ENCODE data around the gene PSMC4. TPM values are rescaled to one million over a fixed set of nuclear protein-coding genes. Genes with fewer than 3 reads are reported as not detected.

The PSMC4 gene
- total RNA-seq: 79.2 and 96.2 TPM in 2 replicates

DNA sequence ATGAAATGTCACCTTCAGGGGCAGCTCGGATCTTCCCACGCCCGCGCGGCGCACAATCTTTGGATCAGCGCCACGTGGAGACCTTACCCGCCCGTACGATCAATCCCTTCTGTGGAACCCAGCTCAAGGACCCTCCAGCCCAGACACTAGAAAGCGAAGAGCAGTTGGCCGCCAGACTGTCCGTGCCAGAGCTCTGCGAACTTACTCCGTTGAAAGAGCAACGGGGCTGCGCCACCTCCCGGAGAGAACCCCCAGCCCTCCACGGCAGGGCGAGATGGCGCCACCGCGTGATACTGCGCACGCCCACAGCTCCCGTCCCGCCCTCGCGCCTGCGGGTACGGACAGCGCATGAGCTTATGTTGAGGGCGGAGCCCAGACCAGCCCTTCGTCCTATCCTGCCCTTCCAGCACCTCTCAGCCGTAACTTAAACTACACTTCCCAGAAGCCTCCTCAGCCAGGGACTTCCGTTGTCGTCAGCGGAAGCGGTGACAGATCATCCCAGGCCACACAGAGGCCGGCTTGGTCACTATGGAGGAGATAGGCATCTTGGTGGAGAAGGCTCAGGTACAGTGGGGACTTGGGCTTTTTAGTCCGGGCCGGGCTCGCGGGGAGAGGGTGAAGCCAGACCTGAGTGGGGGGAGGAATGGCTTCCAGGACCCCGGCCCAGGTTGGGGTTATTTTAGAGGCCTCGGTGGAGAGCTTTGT is at the start of gene PSMC4:
TSS of gene PSMC4 (plus strand) at position 491 of the 705 bp plus-strand sequence. CDS start at position 529, 38 bp downstream.
- peak; percentile 99 to 100 for DNase-seq (ENCODE audit: low read depth in 2 of 2)

DNA sequence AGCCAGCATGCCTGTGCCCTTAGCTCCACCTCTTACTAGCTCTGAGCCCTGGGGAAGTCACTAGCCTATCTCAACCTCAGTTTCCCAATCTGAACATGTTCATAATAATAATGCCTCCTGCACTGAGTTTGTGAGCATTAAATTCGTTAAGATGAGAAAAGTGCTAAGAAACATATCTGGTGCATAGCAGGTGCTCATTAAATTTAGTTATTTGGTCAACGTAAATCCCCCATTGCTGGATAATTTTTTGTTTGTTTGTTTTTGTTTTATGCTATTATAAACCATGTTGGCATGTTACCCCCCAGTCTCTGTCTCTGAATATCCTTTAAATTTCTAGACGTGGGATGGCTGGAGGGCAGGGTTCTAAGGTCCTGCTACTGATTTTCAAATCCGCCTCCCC is 47.1 kb upstream of the PSMC4 start:
- no peak for DNase-seq (ENCODE audit: low read depth in 2 of 2)

- DNase-seq (ENCODE audit: low read depth in 2 of 2): no peak
These were observed 46.6 kb upstream of the PSMC4 start for GRCh38 chr19:39924389-39924788.

GRCh38 chr19:39924952-39925351 is 46.0 kb upstream of the PSMC4 start:
- no peak for DNase-seq (ENCODE audit: low read depth in 2 of 2)

- no peak for DNase-seq (ENCODE audit: low read depth in 2 of 2)
These were observed 44.7 kb upstream of the PSMC4 start for GRCh38 chr19:39926170-39926760.

GRCh38 chr19:39927076-39927475 is 43.9 kb upstream of the PSMC4 start:
- DNase-seq (ENCODE audit: low read depth in 2 of 2): no peak

GRCh38 chr19:39927524-39928356 is 43.2 kb upstream of the PSMC4 start:
- no peak for DNase-seq (ENCODE audit: low read depth in 2 of 2)

DNA sequence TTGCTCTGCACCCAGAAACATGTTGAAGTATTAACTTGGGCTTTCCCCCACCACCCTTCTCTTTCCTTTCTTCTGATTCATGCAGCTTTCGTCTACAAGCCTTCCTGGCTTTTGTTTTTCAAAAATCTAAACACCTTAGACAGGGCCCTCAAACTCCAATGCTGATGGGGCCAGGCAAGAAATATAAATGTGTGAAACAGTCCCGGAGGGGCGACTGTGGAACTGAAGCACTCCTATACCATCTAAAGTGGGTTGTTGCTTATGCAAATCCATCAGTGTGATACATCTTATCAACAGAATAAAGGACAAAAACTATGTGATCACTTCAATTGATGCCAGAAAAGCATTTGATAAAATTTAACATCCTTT is 42.6 kb upstream of the PSMC4 start:
- DNase-seq (ENCODE audit: low read depth in 2 of 2): no peak

GRCh38 chr19:39929750-39930149 is 41.2 kb upstream of the PSMC4 start:
- DNase-seq (ENCODE audit: low read depth in 2 of 2): no peak

- no peak for DNase-seq (ENCODE audit: low read depth in 2 of 2)
These were observed 36.2 kb upstream of the PSMC4 start, which contains the start of gene FCGBP for GRCh38 chr19:39934584-39935363. FCGBP (minus strand) TSS chr19:39934634.

DNA sequence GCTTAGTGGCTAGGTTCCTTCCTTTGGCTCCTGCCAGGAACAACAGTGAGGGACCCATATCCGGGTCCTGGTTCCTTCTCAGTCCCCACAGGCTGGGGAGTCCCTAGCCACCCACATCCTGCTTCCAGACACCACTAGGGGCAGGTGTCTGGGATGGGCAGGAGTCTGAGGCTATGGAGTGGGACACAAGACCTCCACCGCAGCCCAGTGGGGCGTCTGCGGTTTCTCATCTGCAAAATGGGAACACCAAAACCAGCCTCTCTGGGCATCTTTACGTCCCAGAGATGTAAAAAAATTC is 35.7 kb upstream of the PSMC4 start:
- no peak for DNase-seq (ENCODE audit: low read depth in 2 of 2)

DNA sequence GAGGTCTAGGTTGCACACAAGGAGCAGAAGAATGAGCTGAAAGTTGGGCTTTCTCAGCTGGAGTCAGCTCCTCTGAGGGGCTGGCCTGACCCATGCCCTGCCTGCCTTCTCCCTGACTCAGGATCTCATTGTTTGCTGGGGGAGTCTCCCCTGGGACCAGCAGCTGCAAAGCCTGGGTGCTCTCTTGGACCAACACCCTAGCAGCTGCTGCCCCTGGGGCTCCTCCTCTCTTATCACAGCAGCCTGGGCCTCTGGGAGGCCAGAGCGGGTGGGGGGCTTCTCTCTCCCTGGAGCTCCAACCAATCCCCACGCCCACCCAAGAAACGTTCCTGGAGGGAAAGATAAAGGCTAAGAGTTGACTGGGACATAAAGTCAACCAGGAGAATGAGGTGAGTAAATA is 34.9 kb upstream of the PSMC4 start:
- DNase-seq (ENCODE audit: low read depth in 2 of 2): no peak

GRCh38 chr19:39936622-39937021 is 34.3 kb upstream of the PSMC4 start:
- no peak for DNase-seq (ENCODE audit: low read depth in 2 of 2)

- DNase-seq (ENCODE audit: low read depth in 2 of 2): no peak
These were observed 33.8 kb upstream of the PSMC4 start for GRCh38 chr19:39937094-39937720.

GRCh38 chr19:39937787-39938186 is 33.2 kb upstream of the PSMC4 start:
- no peak for DNase-seq (ENCODE audit: low read depth in 2 of 2)

DNA sequence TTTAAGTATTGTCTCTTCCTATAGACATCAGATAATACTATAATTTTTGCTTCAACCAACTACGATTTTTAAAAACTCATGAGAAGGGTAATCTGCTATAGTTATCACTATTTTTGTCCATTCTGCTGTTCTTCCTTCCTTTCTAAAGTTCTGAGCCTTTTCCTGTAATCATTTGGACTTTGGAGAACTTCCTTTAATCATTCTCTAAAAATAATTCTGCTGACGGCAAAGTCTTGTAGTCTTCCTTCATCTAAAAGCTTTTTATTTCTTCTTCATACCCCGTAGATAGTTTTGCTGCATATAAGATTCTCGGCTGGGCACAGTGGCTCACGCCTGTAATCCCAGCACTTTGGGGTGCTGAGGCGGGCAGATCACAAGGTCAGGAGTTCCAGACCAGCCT is 31.4 kb upstream of the PSMC4 start:
- no peak for DNase-seq (ENCODE audit: low read depth in 2 of 2)

- DNase-seq (ENCODE audit: low read depth in 2 of 2): no peak
These were observed 30.6 kb upstream of the PSMC4 start for GRCh38 chr19:39940221-39940833.

DNA sequence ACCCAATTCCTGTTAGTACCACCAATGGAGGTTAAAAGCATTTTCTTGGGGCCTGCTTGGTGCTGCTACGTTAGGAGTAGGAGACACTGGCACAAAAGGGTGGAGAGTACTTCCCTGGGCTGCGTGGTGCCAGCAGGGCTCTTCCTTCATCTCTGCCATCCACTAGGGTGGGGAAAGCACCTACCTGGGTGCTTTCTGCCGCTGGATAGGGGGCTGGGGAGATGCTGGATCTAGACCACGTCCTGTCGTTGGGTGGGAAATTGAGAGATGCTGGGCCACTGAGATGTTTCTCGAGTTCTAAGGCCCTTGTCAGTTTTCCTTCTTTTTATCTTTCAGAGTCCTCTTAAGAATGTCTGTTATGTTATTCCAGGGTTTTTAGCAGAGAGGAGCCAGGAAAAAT is 29.8 kb upstream of the PSMC4 start:
- DNase-seq (ENCODE audit: low read depth in 2 of 2): no peak

DNA sequence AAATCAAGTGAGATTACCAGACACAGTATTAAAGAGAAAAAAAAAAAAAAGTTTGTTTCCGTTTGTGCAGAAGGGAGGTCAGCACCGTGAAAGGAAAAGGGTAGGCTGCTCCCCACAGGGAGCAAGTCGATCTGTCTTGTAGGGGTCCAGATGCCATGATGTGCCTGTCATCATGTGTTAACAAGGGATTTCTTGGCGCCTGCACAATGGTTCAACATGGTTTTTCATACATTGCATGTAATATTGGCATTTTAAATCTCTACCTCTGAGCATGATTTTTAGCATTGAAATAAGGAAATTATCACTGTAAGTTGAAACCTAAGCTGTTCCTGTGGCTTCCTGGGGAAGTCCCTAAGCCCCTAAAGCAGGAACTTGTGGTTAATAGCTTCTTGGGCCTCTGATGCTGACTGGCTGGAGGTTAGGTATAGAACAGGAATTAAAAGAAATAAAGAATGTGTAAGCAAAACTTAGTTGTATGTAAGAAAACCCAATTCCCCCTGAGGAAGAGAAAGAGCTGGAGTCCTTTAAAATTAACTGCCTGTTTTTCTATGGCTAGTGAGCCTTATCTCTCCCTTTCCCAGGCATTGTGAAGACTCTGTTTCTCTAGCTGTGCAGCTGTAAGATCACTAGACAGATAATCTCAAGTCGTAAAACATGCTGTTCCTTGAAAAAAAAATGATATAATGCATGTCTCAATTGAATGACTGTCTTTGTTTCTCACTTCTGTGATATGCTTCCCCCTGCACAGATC is 29.2 kb upstream of the PSMC4 start:
- peak in 1 of 2 donors; percentile 32 for DNase-seq (ENCODE audit: low read depth in 2 of 2)

DNA sequence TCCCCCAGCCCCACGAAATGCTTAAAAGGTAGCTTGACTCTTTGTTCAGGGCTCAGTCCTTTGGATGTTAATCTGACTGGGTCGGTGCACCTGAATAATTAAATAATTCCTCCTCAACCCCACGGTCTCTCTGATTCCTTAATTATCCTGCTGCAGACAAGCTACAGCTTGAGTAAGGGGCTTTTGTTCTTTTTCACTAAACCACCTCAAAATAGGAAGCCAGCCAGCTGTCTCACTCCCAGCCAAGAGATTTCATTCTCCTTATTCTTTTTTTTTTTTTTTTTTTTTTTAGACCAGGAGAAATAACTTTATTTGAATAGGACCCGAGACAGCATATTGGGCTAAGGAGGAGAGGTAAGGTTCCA is 28.6 kb upstream of the PSMC4 start:
- no peak for DNase-seq (ENCODE audit: low read depth in 2 of 2)
